ENCODE measurements around the gene KDM4C.

DNA sequence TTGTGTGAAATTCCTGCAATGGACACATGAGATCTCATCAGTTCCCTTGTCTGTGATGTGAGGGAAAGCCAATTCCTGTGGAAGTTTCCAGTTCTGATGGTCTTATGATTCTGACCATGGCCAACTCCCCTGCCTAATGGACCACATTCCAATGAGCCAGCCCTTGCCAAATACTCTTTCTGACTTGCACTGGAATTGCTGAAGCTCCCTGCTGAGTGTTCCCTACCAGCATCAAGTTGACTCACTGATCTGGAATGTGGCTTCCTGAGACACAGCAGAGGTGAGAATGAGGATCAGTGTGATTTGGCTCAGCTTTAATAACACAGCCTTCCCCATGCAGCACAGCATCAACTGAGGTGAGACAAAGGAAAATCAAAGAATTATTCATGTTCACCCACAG, 427.8 kb downstream of the KDM4C start:
- TF ChIP-seq, protein P1, sequence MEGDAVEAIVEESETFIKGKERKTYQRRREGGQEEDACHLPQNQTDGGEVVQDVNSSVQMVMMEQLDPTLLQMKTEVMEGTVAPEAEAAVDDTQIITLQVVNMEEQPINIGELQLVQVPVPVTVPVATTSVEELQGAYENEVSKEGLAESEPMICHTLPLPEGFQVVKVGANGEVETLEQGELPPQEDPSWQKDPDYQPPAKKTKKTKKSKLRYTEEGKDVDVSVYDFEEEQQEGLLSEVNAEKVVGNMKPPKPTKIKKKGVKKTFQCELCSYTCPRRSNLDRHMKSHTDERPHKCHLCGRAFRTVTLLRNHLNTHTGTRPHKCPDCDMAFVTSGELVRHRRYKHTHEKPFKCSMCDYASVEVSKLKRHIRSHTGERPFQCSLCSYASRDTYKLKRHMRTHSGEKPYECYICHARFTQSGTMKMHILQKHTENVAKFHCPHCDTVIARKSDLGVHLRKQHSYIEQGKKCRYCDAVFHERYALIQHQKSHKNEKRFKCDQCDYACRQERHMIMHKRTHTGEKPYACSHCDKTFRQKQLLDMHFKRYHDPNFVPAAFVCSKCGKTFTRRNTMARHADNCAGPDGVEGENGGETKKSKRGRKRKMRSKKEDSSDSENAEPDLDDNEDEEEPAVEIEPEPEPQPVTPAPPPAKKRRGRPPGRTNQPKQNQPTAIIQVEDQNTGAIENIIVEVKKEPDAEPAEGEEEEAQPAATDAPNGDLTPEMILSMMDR (IDR thresholded peaks at IDR 0.05), result no peak
- TF ChIP-seq POLR2A (IDR thresholded peaks at IDR 0.05) (no peak), POLR2AphosphoS5 (IDR thresholded peaks at IDR 0.05) (no peak)
